ENCODE measurements around the gene MYL5.
"Not testable (repeated sequence)": the region's sequence is repeated elsewhere in the genome, so short reads cannot be mapped to it uniquely, and the experiment has no call there.

MYL5 gene

DNA sequence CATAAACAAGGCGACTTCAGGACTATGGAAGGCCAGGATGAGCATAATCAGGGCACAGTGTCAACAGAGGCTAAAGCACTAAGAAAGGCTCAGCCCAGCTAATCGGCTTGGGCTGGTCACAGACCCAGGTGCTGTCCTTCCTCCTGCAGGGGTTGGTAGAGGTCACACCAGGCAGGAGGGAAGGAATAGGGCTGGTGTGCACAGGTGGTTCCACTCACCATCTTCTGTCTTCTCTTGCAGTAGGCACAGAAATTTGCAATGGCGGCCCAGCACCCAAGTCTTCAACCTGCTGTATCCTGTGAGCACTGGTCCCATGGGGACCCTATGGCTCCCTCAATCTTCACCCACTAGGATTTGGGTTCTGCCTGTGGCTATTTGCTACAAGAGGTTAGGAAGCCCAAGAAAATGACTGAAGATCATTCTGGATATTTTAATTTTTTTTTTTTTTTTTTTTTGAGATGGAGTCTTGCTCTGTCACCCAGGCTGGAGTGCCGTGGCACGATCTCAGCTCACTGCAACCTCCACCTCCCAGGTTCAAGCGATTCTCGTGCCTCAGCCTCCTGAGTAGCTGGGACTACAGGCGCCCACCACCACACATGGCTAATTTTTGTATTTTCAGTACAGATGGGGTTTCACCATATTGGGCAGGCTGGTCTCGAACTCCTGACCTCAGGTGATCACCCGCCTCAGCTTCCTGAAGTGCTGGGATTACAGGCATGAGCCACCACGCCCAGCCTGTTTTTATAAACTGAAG lies 4.4 kb upstream of the MYL5 start:
- not testable (repeated sequence) for DNase-seq (ENCODE audit: low read depth)

- no peak for DNase-seq (ENCODE audit: low read depth)
These were observed 2.6 kb upstream of the MYL5 start for GRCh38 chr4:671769-672168.

DNA sequence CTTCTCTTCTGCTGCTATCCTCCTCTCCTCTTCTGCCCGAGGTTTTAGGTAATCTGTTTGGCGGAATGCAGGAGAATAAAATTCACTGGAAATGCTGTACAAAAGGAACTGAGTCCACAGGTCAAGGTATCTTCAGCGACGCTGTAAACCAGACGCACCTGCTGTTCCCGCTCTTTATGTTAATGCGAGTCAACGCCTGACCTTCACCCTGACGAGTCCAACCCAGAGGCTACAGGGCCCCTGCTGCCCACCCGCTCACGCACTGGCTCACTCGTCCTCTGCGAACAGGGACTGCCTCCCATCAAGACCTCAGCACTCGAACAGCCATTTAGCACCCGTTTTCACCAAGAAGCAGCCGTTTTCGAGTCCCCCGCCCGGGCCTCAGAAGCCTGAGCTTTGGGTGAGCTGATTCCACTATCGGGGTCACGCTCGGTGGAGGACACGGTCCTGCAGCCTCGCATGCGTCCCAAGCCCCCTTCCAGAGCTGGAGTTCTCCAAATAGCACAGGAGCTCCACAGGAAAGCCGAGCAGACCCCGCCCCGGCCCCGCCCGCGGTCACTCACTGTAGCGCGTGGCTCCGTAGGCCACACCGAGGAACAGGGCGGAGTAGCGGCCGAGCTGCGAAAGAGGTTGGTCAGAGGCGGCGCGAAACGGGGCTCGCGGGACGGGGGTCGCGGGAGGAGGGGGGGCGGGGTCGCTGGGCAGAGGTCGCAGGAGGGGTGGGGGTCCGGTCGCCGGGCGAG lies 822 bp upstream of the MYL5 start:
- no peak for DNase-seq (ENCODE audit: low read depth)

DNA sequence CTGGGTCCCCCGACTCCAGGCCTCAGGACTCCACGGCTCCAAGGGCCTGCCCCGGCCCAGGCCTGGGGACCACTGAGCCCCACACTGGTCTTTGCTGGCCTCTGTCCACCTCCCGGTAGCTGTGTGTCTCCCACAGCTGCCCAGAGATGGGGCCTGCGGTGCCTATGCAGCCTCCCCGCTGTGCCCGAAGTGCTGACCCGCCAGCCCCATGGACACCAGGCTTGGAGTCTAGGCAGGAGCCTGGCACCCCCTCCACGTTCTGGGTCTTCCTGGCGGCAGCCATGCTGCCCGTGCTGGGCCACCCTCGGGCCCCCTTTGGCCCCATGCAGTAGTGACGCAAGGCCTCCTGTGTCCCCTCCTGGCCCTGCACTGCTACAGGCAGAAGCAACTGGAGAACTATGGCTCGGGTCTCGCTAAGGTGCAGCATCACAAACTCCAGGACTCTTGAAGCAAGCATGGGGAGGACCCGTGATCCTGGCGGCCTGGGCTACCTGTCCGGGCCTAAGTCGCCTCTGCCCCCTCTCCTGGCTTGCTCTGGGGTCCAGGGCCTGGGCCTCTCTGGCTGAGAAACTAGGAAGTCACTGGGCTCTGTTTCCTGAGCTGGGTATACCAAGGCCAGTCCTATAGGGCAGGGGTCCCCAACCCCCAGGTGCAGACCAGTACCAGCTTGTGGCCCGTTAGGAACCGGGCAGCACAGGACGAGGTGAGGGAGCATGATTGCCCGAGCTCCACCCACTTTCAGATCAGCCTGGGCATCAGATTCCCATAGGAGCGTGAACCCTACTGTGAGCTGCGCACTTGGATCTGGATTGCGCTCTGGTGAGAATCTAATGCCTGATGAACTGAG lies 917 bp downstream of the MYL5 start:
- DNase-seq (ENCODE audit: low read depth): no peak

DNA sequence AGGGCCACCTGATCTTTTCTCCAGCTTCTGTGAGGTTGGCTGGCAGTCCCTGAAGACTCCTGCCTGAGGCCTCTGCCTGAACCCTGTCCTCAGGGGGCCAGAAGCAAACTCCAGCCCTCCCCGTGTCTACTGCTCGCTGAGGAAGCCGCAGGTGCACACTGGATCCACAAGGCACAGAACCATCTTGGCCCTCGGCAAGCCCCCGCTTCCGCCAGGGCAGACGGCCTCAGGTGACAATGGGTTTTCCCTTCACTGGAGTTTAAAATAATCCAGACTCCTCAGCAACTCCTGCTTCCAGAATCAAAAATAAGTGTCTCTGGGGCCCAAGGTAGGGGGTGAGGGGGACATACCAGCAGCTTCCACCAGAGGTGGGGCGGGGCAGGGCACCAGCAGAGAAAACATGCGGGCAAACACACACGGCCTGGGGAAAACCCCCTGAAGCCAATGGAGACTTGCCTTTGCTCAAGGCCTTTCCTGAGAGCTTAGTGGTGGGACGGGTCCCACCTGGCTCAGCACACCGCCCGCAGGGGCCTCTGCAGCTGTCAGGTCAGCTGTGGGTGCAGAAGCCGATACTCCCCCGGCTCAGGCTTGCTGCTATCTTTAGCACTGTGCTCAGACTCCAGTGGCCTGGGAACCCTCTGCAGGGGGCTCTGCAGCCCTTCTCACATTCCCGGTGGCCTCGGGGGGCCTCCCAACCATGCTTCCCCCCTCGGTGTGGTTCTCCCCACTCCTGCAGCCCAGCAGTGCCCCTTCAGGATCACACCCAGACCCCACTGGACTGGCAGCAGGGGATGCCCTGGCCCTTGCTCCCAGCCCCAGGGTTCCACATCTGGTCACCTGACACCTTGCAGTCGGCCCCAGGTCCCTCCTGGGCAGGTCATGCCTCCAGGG lies 1.9 kb downstream of the MYL5 start:
- DNase-seq (ENCODE audit: low read depth): no peak

GRCh38 chr4:676871-677235 lies 2.5 kb downstream of the MYL5 start:
- no peak for DNase-seq (ENCODE audit: low read depth)

DNA sequence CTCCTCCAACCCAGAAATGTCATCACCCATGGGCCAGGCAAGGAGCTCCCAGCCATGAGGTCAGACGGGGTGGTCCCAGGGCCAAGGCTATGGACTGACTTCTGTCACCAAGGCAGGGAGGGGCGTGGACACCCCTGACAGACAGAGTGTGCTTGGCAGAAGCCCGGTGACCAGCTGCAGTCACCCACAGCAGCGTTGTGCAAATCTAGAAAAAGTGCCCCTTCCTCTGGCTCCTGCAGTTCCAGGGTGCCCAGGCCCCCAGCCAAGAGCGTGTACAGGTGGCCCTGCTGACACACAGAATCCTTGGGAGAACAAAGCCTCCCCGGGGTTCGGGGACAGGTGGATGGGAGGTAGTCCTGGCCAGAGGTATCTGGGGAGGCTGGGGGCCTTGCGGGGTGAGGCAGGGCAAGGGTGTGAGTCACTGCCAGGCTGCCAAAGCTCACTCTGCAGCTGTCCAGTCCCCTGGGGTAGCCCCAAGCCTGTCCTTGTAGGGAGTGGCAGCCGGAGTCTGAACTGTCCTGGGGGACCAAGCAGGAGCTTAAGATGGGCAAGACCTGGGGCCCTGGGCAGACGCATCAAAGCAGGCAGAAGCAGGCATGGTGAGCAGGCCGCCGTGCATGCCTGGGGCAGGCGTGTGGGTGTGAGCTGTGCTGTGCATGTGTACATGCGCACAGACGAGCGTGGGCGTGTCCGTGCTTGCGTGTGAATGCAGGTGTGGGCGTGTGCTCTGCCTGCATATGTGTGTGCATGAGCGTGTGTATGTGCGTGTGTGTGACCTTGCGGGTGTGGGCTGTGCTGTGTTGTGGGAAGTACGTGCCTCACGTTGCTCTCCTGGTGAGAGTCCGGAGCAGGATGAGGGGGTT lies 3.3 kb downstream of the MYL5 start:
- DNase-seq (ENCODE audit: low read depth): no peak

- DNase-seq (ENCODE audit: low read depth): no peak
These were observed 4.2 kb downstream of the MYL5 start for GRCh38 chr4:678331-679103.

DNA sequence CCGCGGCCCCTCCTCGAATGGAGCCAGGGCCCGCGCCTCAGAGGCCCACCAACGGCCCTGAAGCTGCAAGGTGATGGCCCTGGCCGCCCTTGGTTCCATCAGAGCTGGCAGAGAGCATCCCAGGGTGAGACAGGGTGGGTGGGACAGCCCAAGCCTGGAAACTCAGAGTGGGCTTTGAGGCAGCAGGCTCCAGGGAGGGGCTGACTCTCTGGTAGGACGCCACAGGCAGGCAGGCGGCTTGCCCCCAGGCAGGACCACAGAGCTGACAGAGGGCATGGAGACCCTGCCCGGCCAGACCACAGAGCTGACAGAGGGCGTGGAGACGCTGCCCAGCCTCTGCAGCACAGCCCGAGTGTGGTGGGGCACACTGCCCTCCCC lies 4.8 kb downstream of the MYL5 start:
- DNase-seq (ENCODE audit: low read depth): no peak

DNA sequence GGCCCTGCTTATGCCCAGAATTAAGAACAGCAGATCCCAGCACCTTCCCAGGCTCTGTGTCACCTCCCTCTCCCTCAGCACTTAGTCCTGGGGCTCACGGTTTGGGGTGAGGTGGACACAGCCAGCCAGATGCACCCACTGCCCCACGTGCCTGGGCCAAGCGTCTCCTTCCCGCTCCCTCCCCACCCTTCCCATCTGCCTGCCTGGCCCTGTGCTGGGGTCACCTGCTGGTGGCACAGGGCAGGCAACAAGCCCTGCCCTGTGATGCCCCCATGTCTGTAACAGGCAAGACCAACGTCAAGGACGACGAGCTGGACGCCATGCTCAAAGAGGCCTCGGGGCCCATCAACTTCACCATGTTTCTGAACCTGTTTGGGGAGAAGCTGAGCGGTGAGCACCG lies 5.3 kb downstream of the MYL5 start:
- no peak for DNase-seq (ENCODE audit: low read depth)

- no peak for DNase-seq (ENCODE audit: low read depth)
These were observed 5.7 kb downstream of the MYL5 start for GRCh38 chr4:680091-680490.

GRCh38 chr4:680551-680927 lies 6.2 kb downstream of the MYL5 start:
- DNase-seq (ENCODE audit: low read depth): no peak

DNA sequence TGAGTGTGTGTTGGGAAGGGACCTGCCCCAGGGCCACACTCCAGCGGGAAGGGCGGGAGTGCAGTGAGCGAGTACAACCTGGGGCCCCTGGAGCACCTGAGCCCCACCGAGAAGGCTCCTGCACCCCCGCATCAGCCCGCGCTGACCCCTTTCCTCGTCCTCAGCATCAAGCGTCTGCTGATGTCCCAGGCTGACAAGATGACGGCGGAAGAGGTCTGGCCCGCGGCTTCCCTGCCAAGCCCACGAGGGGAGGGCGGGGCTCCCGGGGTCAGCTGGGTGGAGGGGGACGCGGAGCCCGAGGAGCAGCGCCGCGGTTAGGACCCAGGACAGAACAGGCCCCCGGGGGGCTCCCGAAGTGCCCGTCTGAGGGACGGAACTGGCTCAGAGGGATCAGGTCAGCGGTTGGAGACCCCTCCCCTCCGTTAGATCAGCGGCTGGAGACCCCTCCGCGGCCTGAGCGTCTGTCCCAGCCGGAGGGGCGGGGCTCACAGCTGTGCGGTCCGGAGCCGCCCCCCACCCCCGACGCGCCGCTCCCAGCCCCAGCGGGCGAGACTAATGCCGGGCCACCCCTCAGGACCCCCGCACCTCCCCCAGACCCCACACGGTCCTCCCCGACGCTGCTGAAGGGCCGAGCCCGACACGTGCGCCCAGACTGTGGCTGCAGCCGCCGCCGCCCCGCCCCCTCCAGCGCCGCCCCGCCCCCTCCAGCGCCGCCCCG lies 6.7 kb downstream of the MYL5 start:
- DNase-seq (ENCODE audit: low read depth): no peak

DNA sequence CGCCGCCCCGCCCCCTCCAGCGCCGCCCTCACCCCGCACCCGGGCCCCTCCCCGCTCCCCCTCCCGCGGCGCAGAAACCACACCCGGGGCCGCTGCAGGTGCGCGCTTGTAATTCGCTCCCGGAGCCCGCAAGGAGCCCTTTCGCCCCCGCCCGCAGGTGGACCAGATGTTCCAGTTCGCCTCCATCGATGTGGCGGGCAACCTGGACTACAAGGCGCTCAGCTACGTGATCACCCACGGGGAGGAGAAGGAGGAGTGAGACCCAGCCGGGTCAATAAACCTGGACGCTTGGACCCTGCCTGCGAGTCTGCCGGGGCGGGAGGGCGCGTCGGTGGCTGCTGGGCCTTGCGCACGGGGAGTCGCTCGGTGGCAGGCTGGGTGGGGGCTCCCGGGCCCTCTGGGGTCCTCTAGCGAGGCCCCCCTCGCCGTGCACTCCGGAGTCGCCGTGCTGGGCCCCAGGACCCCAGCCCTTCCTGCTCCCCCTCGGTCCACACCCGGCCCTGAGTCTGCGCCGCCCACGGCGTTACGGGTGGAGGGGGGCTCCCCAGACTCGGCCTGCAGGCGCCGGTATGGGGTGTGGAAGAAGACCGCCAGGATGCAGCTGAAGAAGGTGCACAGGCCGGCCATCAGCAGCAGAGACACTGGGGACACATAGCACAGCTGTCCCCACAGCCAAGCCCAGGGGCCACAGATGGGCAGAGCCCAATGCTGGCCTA lies 7.6 kb downstream of the MYL5 start:
- no peak for DNase-seq (ENCODE audit: low read depth)

DNA sequence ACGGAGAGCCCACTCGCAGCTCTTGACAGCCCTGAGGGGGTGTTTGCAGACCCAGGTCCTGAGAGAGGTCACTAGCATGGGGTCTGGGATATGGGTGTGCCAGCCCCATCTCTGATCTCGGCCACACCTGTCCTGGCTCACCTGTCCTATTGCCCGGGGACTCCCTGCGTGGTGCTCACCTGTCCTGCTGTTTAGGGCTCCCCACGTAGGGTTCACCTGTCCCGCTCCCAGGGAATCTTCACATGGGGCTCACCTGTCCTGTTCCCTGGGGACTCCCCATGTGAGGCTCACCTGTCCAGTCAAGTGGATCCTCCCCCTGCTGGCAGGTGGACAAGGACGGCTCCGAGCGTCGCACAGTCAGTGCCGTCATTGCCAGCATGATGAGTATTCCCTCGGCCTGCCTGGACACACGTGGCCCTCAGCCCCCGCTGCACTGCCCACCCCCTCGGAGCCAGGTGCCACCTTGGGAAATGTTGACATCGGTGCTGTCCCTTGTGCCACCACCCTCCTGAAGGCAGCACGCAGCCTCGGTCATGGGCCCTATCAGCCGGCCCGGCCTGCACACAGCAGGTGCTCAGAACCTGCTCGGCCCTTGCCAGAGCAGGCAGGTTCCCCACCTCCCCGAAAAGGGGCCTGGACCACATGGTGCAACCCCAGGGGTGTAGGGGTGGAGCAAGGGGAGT lies 8.3 kb downstream of the MYL5 start:
- no peak for DNase-seq (ENCODE audit: low read depth)

- no peak for DNase-seq (ENCODE audit: low read depth)
These were observed 9.0 kb downstream of the MYL5 start for GRCh38 chr4:683247-683897.

GRCh38 chr4:683982-684622 lies 9.8 kb downstream of the MYL5 start:
- DNase-seq (ENCODE audit: low read depth): no peak

Data from activated T-cell treated with anti-CD3 and anti-CD28 coated beads for 1 hour (primary cell).